Suppressor macrophage treated with lipopolysaccharide for 4 hours (primary cell): Measurements from ENCODE around the gene INSRR.

Source experiments
- DNase-seq: peaks from one replicate; pipeline ENCODE4 v3.0.0-alpha.2; 2020

INSRR gene

GRCh38 chr1:156858959-156859522 lies at the start of gene INSRR:
Gene INSRR, minus strand, starts transcription at chr1:156859117. Its CDS starts 496 bp downstream, at chr1:156858621.
- no peak for DNase-seq

DNA sequence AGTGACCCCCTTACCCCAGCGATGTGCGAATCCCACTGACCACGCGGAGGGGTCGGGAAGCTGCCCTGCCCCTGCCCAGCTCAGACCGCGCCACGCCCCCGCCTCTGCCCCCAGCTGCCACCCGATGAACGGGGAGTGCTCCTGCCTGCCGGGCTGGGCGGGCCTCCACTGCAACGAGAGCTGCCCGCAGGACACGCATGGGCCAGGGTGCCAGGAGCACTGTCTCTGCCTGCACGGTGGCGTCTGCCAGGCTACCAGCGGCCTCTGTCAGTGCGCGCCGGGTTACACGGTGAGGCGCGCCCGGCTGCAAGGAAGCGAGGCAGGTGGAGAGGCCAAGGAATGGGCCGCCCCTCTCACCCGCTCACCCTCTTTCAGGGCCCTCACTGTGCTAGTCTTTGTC lies 49.6 kb upstream of the INSRR start:
- no peak for DNase-seq

DNA sequence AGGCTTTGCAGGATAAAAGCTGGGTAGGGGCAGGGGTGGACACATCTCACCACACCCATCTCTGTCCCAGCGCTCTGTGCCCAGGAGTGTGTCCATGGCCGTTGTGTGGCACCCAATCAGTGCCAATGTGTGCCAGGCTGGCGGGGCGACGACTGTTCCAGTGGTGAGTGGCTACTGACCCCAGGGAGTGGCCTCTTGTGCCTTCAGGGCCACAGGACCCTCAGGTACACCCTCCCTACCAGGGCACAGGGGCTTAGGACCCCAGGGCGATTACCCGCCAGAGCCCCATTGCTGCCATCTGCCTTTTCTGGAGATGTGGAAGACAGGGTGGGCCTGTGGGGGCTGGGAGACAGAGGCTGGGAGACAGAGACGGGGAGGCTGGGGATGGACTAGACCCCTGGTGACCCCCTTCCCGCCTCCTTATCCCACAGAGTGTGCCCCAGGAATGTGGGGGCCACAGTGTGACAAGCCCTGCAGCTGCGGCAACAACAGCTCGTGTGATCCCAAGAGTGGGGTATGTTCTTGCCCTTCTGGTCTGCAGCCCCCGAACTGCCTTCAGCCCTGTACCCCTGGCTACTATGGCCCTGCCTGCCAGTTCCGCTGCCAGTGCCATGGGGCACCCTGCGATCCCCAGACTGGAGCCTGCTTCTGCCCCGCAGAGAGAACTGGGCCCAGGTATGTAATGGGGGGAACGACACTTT lies 47.4 kb upstream of the INSRR start:
- no peak for DNase-seq

GRCh38 chr1:156905651-156906050 lies 46.7 kb upstream of the INSRR start:
- DNase-seq, result peak; percentile 47

GRCh38 chr1:156905176-156905575 lies 46.3 kb upstream of the INSRR start:
- no peak for DNase-seq

GRCh38 chr1:156904187-156904959 lies 45.5 kb upstream of the INSRR start:
- no peak for DNase-seq

DNA sequence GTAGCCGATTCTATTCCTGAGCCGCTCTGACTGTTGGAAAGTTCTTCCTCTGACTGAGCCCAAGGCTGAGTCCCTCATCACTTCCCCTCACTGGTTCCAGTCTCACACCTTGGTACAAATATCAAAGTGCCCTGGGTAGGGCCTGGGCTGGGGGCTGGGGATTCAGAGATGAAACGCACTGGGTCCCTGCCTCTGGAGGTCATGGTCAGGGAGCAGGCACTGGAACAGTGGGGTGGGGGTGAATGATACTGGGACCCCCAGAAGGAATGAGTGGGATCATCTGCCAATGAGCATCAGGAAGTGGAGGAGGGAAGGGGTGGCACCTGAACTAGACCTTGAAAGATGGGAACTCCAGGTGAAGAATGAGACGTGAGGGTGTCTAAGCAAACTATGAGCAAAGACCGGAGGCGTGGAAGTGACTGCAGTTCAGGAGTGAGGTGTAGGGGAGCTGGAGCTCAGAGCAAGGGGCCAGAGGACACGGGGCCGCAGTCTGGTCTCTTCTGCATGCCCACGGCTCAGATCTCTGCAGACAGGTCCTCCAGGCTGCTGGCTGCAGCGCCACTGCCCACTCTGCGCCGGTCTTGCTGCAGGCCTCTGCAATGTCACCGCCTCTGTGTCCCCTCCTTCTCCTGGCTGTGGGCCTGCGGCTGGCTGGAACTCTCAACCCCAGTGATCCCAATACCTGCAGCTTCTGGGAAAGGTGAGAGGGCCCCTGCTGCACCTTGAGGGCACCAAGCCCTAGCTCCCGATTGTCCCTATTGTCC lies 44.6 kb upstream of the INSRR start:
- DNase-seq, result no peak

DNA sequence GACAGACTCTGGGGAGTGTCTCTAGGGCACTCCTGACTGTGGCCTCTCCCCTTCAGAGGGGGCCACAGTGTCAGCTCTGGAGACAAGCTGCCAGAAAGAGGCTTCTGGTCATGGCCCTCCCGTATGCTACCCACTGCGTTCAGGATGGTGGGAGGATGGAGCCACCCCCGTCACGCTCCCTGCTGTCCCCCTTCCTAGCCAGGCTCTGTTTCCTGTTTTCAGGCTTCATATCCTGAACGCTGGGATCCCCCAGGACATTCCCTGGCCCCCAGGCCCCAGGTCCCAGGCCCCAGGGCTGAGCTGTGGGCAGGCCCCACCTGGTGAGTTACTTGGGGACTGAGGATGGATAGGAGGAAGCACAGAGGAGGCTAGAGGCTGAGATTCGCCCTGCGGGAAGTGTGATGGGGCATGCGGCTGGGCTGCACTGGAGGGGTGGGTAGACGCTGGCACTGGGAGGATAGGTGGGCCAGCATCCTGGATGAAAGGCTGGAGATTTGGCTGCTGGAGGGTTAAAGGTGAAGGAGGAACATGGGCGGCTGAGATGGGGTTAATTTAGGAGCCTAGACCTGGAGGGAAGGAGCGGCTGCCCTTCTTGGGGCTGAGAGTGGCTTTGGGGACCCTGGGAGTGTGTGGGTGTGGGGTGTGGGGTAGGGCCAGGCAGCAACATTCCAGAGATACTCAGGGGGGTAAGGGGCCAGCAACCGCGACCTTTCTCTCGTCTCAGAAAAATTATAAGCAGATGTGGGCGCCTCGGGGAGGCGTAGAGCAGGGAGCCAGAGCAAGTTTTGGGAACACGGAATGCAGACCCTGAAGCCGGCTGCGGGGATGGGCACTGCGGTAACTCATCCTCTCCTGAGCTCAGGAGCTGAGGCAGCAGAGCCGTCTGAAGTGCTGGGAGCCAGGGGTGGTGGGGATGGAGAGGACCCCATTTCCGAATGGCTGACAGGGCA lies 43.3 kb upstream of the INSRR start:
- no peak for DNase-seq

- no peak for DNase-seq
Measured at GRCh38 chr1:156901590-156901900, 42.6 kb upstream of the INSRR start.

DNA sequence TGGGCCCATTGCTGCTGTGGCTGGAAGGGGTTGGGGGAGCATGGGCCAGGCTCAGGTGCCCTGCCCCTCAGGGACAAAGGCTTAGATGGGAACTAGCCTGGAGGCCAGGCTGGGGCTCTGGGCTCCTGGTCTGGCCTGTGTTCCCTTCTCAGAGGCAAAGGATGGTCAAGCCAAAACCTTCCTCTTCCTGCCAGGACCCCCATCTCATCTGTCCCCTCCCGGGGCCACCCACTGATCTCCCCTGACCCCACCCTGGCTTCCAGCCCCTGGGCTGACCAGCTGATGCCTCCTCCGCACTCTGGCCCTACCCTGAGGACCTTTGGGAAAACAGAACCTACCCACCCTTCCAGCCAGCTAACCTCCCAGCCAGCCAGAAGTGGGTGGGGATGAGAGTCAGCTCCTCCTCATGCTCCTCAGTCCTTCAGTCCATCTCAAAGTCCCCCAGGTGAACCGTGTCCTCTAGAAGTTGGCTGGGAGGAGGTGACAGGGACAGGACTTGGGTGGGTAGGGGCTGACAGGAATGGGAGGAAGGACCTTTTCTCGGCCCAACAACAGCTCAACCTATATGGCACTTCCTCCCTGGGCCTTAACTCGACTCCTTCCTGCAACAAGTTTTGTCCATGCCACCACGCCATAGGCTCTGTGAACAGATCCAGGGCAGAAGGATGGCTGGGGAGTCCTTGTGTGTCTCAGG lies 42.1 kb upstream of the INSRR start:
- no peak for DNase-seq

DNA sequence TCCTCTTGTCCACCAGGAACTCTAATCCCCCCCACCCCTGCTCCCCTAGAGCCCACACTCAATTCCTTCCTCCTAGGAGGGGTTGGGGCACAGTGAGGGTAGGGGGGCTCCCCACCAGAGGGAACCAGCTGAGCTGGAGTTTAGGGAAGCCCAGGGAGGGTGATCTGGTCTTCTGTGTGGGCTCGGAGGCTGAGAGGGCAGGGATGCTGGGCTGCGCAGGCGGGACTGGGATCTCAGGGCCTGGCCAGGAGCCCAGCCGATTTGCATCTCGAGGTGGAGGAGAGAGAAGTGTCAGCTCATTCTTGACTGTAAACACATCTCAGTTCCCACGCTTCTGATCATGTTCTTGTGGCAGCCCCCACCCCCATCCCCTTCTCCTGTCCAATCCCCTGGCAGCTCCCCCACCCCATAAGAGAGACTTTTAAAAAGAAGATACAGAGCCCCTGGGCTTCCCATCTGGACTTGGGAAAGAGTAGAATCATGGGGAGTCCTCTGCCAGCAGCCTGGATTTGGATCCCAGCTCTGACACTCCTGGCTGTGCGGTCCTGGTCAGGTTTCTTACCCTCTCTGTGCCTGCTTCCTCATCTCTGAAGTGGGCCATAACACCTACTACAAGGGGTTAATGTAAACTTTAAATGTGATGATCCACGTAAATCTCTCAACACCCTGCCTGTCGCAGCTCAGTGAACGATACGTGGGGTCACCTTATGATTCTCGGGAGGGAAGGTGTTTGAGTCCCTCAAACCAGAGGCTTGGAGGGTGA lies 41.2 kb upstream of the INSRR start:
- DNase-seq, result peak; percentile 21

DNA sequence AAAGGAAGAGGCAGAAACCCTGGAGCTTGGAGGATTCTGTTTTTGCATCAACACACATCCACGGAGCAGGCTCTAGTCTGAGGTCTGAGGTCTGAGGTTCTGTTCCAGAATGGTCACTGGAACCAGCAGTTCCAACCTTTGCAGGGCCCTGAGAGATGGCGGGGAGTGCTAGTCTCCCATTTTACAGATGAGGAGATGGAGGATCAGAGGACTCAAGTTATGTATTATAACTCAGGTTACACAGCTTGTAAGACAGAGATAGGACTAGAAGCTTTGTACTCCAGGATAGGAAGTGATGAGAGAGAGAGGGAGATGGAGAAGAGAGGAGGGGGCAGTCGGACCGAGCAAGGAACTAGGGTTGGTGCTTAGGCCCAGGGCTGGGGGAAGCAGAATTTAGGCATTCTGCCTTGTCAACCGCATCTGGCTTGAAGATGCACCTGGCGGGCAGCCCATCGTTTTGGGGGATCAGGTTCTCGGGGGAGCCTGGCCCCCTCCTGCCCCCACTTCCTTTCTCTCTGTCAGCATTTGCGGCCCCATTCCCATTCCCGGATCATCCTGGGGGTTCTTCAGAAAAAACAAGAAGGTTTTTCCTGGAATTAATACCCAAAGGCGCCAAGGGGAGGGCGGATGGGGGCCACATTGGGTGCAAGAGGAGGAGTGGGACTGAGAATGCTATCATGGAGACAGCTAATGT lies 40.2 kb upstream of the INSRR start:
- no peak for DNase-seq

DNA sequence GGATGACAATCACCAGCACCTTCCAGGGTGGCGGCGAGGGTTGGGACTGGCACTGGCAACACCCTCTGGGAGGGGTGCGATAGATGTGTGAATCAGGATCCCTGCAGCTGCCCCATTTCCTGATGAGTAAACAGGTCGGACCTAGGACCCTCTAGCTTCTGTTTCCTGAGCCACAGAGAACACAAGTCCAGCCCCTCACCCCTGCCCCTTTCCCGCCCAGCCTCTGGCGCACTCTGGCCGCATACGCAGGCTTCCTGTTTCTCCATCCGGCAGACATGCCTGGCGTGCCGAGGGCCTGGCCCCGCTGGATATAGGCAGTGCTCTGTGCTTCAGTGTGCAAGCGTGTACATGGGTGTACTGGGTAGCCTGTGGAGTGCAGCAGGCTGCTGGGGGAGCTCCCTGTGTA lies 39.2 kb upstream of the INSRR start:
- DNase-seq, result peak; percentile 17

DNA sequence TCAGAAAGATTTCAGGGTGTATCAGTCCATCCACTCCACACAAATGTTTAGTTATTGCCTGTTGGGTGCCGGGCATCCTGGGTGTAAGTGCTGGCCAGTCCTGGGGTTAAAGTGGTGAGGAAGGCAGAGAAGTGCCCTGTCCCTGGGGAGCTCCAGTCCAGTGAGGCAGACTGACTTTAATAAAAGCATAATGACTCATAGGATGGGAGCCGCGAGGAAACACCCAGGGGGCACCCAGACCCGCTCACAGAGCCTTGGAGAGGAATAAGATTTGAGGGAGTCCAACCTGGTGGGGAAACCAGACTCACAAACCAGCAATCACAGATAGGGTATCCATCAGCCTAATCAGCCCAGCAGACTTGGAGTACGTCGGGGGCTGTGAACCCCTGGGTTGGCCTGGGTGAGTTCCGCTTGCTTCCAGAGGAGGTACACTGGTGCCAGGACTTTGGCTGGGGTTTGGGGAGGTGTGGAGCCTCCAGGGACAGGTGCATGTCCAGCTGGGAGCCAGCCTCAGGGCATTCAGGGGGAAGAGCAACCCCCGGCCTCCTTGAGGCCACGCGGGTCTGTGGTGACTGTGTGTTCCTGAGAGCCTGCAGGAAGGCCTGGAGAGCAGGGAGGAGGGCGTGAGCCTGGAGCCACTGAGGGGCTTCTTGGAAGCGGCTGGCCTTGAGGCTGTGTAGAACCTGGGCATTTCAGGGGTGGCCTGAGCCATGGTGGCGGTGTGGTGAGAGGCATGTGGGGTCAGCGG lies 38.3 kb upstream of the INSRR start:
- no peak for DNase-seq

GRCh38 chr1:156896490-156897033 lies 37.6 kb upstream of the INSRR start:
- no peak for DNase-seq

GRCh38 chr1:156895927-156896326 lies 37.0 kb upstream of the INSRR start:
- DNase-seq, result no peak

DNA sequence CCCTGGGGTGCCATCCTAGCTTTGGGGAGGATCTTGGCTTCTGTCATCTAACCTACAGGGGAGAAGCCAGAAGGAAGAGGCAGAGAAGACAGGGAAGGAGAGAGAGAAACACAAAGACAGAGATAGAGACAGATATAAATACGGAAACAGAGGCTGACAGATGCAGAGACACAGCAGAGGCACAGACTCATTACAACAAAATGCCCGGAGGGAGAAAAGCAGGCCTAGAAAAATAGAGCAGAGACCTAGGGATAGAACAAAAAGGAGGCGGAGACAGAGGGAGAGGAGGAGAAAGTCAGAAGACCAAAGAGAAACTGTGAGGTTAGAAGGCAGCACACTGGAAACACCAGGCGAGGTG lies 36.5 kb upstream of the INSRR start:
- no peak for DNase-seq

- no peak for DNase-seq
Measured at GRCh38 chr1:156894711-156895454, 36.0 kb upstream of the INSRR start.

DNA sequence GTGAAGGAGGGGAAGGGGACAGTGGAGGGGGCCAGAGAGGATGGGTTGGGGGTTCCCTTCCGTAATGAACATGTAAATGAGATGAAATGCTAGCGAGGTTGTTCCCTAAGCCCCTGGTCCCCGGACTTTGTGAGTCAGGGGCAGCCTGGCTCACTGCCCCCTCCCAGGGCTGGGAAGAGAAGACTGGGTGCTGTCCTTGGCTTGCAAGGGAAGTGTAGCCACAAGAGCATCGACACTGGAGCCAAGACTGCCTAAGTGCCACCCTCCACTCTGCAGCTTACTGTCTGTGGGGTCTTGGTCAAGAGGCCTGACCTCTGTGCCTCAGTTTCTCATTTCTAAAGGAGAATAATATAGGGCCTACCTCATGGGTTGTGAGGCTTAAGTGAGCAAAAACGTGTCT lies 35.1 kb upstream of the INSRR start:
- no peak for DNase-seq
